ENCODE data around the gene KRTAP10-7. TPM values are rescaled to one million over a fixed set of nuclear protein-coding genes. Genes with fewer than 3 reads are reported as not detected.
"Not testable (repeated sequence)": the region's sequence is repeated elsewhere in the genome, so short reads cannot be mapped to it uniquely, and the experiment has no call there.

The KRTAP10-7 gene
- polyA plus RNA-seq, 4 donors, result not detected

DNA sequence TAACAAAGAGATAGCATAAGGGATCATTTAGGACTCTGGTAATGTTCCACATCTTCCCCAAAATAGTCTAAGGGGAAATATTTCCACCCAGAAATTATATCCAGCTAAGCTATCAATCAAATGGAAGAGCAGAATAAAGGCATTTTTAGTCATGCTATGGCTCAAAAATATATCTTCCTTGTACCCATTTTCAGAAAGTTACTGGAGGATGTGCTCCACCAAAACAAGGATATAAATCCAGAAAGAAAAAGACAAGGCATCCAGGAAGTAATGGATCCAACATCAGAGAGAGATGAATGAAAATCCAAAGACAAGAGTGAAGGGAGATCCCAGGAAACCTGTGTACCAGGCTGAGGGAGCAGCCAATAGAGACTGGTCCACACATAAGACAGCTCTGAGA is 8.8 kb downstream of the KRTAP10-7 start:
- no peak for DNase-seq (ENCODE audit: low read depth in 4 of 4, low spot score in 2 of 4)

DNA sequence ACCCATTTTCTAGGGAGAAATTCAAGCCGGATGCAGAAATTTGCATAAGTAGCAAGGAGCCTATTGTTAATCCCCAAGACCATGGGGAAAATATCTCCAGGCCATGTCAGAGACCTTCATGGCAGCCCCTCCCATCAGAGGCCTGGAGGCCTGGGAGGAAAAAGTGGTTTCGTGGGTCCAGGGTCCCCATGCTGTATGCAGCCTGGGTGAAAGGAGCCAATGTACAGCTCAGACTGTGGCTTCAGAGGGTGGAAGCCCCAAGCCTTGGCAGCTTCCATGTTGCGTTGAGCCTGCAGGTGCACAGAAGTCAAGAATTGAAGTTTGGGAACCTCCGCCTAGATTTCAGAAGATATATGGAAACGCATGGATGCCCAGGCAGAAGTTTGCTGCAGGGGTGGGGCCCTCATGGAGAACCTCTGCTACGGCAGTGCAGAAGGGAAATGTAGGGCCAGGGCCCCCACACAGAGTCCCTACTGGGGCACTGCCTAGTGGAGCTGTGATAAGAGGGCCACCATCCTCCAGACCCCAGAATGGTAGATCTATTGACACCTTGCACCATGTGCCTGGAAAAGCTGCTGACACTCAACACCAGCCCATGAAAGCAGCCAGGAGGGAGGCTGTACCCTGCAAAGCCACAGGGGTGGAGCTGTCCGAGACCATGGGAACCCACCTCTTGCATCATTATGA is 9.9 kb downstream of the KRTAP10-7 start:
- not testable (repeated sequence) for DNase-seq (ENCODE audit: low read depth in 4 of 4, low spot score in 2 of 4)

DNA sequence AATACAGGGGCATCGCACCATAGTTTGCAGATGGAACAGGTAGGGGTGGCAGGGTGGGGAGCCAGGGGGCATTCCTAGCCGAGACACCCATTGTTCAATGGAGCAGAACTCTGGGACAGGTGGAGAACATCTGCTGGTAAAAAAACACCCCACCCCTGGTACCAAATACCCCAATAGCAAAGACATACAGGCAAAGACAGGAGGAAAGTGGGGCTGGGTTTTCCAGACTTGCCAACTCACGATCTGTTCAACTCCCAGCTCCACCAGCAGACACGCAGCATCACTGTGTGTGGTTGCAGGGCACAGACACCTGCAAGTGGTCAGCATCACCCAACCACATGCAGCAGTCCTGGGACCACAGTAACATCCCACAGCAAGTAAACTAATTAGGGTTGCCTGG is 11.2 kb downstream of the KRTAP10-7 start:
- no peak for DNase-seq (ENCODE audit: low read depth in 4 of 4, low spot score in 2 of 4)

DNA sequence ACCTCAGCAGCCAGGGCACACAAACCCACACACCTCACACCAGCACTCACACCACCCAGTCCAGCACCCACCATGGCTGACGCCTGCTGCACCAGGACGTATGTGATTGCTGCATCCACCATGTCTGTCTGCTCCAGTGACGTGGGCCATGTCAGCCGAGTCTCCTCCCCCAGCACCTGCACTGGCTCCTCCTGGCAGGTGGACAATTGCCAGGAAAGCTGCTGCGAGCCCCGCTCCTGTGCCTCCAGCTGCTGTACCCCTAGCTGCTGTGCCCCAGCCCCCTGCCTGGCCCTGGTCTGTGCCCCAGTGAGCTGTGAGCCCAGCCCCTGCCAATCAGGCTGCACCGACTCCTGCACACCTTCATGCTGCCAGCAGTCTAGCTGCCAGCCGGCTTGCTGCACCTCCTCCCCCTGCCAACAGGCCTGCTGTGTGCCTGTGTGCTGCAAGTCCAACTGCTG is 11.7 kb downstream of the KRTAP10-7 start, which contains the start of gene KRTAP10-8:
Gene KRTAP10-8 (plus strand): TSS at position 51 of the 458 bp plus-strand sequence. CDS start 22 bp downstream, at position 73.
- DNase-seq (ENCODE audit: low read depth in 4 of 4, low spot score in 2 of 4), result no peak

DNA sequence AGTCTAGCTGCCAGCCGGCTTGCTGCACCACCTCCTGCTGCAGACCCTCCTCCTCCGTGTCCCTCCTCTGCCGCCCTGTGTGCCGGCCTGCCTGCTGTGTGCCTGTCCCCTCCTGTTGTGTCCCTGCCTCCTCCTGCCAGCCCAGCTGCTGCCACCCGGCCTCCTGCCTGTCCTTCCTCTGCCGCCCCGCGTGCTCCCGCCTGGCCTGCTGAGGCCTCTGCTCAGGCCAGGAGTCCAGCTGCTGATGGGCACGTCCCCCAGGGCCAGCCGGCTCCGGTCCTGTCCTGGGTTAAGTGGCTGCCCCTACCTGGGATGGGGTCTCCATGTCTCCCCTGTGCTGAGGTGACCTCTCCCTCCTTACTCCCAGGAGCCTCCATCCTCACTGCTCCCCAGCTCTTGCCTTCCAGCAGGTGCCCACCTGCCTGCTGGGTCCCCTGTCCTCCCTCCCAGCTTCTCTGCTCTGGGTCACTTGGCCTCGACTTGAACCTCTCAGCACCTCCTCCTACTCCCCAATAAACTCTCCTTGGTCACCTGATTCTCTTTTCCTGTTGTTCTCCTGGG is 12.4 kb downstream of the KRTAP10-7 start:
- DNase-seq (ENCODE audit: low read depth in 4 of 4, low spot score in 2 of 4), result no peak

DNA sequence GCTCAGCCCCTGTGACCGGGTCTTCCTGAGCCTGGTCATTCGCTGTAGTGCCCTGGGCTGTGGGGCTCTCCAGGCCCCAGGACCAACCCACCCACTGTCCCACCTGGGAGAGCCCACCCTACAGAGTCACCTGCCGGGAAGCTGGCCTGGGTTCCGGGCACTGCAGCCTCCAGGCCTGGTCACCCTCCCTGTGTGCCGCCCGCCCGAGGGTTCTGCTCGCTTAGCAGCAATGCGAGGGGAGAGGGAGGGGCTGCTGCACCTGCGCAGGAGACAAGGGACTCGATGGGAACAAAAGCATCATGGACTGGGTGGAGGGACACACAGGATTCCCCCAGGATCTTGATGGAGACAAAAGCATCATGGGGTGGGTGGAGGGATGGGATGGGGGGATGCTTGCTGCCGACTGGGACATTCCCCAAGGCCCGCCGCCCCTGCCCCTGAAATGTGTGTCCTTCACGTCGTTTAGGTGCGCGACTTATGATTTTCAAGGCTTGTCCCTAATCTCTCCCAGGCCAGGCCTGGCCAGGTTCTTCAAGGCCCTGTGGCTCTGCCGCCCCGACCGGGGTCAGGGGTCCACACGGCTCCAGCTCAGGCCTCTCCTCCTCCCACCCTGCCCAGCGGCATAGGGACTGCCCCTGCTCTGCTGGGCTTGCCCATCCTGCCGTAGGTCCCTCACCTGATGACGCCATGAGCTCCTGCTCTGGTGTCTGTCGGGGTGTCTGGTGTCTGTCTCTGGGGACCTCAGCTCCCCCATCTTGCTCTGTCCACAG is 13.2 kb downstream of the KRTAP10-7 start:
- DNase-seq (ENCODE audit: low read depth in 4 of 4, low spot score in 2 of 4), result no peak

DNA sequence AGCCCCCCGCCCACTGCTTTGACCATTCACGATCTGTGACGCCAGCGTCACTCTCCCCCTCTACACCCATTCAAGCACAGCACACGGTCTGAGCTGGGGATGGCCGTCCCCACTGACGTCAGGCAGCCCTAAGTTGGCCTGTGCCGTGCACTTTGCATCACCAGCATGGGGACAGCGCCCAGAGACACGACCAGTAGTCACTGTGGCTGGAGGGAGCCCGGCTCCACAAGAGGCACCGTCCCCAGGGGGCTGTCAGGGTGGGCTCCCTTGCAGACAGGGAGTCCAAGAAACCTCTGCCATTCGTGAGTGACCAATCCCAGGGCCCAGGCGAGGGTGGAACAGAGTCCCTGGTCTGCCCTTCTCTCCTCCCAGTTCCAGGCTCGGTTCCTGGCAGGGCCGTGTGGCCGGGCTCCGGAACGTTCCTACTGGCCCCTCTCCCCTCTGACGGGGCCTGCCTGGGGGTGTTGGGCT is 13.8 kb downstream of the KRTAP10-7 start:
- DNase-seq (ENCODE audit: low read depth in 4 of 4, low spot score in 2 of 4), result no peak

DNA sequence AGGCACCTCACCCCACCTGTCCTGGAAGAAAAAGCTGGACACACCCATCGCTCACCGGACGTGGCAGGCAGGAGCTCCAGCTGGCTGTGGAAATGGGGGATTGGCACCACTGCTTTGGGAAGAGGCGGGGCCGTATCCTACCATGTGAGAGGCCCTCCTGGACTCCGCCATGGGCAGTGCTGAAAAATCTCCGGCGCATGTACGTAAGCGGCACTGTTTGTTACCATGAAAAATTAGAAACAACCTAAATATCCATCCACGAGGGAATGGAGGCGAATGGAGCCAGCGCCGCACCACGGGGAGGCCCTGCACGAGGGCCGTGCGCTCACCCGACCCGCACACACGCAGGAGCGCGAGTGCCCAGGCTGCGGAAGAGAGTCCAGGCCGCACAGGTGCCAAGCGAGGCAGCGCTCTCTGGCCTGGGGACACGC is 14.6 kb downstream of the KRTAP10-7 start:
- DNase-seq (ENCODE audit: low read depth in 4 of 4, low spot score in 2 of 4), result no peak

DNA sequence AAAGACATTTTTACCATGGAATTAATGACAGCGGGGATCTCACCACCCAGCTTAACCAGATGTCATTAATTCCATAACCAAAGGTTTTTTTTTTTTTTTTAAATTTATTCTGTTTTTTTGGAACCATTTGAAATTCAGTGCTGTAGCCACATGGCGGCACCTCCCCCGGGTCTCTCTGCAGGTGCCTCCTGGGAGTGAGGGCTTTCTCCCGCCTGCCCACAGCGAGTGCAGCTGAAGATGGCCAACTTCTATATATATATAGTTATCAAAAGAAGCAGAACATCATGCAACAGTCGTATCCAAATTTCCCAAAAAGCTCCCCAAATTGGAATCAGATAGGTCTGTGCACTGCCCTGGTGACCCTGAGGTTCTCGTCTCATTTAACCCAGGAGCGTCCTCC is 15.1 kb downstream of the KRTAP10-7 start:
- DNase-seq (ENCODE audit: low read depth in 4 of 4, low spot score in 2 of 4), result no peak

DNA sequence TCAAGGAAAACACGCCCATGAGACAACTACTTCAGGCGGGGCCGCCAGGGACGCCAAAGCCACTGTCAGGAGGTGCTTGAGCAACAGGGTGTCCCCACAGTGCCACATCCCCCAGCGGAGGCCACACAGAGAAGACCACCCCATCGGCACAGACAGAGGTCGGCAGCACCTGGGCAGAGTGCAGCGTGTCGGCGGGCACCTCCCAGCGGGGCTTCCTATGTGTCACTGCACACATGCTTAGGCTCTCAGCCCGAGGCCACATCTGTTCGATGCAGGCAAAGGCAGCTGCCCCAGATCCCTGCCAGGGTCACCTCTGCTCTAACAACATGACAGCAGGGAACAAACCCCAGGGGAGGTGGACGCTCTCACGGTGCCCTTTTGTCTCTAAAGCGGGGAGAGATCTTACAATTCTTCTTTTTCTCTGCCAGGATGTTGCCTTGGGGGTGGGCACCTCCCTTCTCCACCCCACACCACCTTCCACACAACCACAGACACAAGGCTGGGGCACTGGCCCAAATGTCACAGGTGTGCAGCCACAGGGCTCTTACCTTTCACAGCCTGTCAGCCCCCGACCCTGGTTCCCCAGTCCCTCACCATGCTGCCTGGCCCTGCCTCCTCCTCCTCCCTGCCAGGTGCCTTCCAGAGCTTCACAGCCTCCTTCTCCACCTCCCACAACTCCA is 15.7 kb downstream of the KRTAP10-7 start:
- no peak for DNase-seq (ENCODE audit: low read depth in 4 of 4, low spot score in 2 of 4)

DNA sequence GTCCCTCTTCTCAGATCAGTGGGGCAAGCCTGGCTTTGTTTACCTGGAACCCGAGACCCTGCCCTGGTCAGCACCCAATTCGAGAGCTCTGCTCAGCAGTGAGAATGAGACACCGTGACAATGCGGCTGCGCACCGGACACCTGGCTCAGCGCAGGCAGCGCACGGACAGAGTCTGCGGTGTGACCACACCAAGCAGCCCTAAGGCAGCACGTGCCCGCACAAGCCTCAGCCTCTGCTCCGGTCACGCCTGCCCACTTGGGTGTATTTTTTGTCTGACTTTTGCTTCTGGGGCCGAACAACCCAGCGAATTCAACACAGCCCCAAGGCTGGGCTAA is 16.2 kb downstream of the KRTAP10-7 start:
- DNase-seq (ENCODE audit: low read depth in 4 of 4, low spot score in 2 of 4), result no peak

DNA sequence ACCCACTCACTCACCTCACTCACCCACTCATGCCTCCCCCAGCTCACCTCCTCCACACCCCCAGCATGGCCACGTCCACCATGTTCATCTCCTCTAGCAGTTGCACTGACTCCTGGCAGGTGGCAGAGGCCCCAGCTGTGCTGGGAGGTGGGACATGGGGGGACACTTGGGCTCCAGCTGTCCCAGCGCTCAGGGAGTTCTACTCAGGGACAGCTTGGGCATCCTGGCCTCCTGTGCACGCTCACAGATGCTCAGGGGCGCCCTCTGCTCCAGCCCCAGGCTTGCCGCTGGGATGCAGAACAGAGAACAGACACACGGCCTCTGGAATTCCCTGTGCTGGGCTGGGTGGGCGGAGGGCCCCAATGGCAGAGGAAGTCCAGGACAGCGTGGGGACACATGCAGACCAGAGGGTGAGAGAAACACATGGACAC is 16.7 kb downstream of the KRTAP10-7 start:
- DNase-seq (ENCODE audit: low read depth in 4 of 4, low spot score in 2 of 4), result no peak

DNA sequence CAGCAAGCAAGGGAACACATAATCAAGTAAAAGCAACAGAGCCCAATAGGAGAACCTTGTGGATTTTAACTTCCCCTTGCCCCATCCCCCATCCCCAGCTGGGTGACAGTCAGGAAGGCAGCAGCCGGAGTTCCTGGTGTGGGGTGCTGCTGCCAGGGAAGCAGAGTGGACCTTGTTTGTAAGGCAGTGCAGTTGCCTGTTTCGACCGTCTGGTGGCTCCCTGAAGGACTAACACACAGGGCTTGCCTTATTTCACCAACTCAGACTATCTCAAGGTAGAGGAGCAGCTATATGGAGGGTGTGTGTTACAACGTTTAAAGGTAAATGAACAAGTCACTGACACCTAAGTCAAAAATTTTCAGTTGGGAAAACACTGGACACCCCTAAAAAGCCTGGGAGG is 18.1 kb downstream of the KRTAP10-7 start:
- no peak for DNase-seq (ENCODE audit: low read depth in 4 of 4, low spot score in 2 of 4)

DNA sequence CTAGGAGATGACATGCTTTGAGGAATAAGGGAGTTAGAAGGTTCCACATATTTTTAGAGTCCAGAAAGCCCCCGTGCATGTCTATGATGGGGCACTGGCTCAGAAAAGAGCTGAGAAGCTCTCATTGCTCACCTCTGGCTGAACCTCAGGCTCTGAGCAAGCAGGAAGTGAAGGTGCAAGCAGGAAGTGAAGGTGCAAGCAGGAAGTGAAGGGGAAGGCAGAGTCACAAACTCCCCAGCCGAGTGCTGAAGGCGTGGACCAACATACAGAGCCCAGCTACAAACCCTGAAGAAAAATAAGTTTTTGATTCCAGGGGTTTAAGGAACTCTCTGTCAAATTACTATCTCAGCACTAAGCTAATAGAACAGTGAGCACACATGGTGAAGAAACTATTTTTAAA is 18.5 kb downstream of the KRTAP10-7 start:
- DNase-seq (ENCODE audit: low read depth in 4 of 4, low spot score in 2 of 4), result no peak

DNA sequence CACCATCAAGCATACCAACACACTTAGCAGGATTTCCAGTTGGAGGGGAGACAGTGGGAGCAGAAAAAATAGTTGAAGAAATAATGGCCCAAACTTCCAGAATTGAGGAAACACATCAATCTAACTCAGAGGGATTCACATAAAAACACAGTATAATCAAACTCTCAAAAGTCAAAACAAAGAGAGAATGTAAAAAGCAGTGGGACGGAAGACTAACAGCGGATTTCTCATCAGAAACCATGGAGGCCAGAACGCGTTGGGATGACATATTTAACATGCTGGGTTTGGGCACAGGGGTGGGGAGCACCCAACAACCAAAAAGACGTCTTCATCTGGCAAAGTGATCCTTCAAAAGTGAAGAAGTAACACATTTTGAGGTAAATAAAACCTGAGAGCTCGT is 19.5 kb downstream of the KRTAP10-7 start:
- no peak for DNase-seq (ENCODE audit: low read depth in 4 of 4, low spot score in 2 of 4)

DNA sequence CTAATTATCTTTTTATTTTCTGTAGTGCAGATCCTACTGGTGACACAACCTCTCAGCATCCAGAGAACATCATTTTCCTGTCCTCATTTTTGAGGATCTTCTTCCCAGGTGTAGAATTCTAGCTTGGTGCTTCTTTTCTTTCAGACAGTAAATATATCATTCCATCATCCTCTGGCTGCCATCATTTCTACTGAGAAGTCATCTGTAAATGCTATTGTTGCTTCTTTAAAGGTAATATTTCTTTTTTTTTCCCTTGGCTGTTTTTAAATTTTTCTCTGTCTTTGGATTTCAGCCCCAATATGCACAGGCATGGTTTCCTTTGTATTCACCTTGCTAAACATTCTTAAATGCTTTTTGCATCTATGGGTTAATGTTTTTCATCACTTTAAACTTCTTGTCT is 23.2 kb downstream of the KRTAP10-7 start:
- DNase-seq (ENCODE audit: low read depth in 4 of 4, low spot score in 2 of 4), result no peak

DNA sequence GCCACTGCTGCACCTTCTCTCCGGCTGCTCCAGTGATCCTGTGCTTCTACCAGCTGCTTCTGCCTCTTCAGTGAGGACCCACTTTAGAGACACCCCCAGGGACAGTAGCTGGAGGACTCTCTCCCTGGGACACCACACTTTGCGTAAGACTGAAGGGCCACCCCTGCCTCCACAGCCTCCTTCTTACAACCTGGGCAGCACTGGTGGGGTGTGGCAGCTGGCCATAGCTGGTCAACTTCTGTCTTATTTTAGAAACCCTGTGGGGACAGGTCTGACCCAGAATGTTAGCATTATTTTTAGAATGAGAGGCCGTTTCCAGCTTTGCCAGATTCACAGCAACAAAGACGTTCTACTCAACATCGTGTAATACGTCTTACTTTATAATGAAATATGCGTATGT is 25.4 kb downstream of the KRTAP10-7 start:
- DNase-seq (ENCODE audit: low read depth in 4 of 4, low spot score in 2 of 4), result no peak

DNA sequence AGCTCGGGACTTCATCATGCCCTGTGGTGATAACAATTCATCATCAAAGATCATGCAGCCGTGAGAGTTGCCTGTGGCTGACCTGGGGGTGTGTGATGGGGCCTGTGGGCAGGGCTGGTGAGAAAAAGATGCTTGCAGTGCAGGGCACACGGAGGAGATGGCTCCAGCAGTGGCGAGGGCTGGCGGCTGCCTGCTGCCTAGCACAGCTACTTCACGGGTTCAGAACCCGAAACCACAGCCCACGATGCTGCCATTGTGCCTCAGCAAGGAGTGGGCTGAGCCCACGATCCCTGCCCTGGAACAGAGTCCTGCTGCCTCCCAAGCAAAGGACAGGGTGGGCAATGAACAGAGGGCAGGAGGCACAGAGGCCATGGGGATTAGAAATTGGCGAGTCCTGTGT is 25.9 kb downstream of the KRTAP10-7 start:
- DNase-seq (ENCODE audit: low read depth in 4 of 4, low spot score in 2 of 4), result no peak

DNA sequence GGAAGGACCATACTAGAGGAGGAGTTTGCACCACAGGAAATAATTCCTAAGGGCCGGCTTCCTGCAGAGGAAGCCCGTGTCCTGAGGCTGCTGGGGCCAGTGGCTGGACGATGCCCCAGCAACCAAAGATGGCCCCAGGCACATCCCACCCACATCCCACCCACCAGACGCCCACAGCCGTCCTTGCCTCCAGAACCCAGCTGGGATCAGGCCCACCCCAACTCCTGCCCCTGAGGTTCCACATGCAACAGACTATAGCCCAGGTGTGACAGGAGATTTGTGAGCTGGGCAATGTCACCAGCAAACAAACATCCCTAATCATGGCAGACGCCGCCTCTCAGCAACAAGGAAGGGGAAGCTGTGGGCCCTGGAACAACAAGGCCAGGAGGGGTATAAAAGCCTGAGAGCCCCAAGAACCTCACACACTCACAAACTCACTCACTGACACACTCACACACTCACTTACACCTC is 26.3 kb downstream of the KRTAP10-7 start, which contains the start of gene KRTAP10-9:
Gene KRTAP10-9 (plus strand): TSS at position 421 of the 471 bp plus-strand sequence. CDS start 79 bp downstream, outside the sequence.
- no peak for DNase-seq (ENCODE audit: low read depth in 4 of 4, low spot score in 2 of 4)

DNA sequence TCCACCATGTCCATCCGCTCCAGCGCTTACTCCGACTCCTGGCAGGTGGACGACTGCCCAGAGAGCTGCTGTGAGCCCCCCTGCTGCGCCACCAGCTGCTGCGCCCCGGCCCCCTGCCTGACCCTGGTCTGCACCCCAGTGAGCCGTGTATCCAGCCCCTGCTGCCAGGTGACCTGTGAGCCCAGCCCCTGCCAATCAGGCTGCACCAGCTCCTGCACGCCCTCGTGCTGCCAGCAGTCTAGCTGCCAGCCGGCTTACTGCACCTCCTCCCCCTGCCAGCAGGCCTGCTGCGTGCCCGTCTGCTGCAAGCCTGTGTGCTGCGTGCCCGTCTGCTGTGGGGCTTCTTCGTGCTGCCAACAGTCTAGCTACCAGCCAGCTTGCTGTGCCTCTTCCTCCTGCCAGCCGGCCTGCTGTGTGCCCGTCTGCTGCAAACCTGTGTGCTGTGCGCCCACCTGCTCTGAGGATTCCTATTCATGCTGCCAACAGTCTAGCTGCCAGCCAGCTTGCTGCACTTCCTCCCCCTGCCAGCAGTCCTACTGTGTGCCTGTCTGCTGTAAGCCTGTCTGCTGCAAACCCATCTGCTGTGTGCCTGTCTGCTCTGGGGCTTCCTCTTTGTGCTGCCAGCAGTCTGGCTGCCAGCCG is 26.9 kb downstream of the KRTAP10-7 start:
- DNase-seq (ENCODE audit: low read depth in 4 of 4, low spot score in 2 of 4), result not testable (repeated sequence)

Measured in left renal cortex interstitium (tissue), 4 donors.